Measurements from ENCODE around the gene GNAT1.

Gene GNAT1

DNA sequence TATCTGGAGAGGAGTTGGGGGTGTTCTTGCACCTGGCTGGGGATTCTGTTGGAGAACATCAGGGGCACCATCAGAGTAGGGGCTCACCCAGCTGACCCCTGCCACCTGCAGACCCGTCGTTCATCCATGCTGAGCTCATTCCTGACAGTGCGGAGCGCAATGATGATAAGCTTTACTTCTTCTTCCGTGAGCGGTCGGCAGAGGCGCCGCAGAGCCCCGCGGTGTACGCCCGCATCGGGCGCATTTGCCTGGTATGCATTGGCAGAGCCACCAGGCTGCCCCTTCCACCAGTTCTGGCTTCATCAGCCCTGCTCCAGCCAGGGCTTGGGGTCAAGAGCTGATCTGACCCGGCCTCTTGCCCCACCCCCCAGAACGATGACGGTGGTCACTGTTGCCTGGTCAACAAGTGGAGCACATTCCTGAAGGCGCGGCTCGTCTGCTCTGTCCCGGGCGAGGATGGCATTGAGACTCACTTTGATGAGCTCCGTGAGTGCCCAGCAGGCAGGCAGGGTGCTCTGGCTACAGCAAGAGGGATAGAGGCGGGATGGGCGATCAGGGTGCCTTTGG lies 8.8 kb upstream of the GNAT1 start:
- DNase-seq = no peak

DNA sequence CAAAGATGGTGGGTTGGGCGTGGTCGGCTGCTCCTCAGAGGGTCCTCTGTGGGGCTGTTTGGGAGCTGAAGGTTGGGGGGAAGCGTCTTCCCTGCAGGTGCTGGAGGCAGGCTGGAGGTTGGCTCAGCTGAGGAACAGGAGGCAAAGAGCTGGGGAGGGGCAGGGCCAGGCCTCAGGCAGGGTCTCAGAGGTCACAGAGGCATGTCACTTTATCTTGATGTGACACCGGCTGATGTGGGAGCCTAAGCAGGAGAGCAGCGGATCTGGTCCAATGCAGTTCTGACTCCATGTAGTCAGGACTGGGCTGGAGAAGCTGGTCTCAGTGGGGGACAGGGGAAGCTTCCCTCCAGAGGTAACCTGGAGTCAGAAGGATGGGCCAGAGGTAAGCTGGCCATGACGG lies 7.7 kb upstream of the GNAT1 start:
- DNase-seq = no peak

DNA sequence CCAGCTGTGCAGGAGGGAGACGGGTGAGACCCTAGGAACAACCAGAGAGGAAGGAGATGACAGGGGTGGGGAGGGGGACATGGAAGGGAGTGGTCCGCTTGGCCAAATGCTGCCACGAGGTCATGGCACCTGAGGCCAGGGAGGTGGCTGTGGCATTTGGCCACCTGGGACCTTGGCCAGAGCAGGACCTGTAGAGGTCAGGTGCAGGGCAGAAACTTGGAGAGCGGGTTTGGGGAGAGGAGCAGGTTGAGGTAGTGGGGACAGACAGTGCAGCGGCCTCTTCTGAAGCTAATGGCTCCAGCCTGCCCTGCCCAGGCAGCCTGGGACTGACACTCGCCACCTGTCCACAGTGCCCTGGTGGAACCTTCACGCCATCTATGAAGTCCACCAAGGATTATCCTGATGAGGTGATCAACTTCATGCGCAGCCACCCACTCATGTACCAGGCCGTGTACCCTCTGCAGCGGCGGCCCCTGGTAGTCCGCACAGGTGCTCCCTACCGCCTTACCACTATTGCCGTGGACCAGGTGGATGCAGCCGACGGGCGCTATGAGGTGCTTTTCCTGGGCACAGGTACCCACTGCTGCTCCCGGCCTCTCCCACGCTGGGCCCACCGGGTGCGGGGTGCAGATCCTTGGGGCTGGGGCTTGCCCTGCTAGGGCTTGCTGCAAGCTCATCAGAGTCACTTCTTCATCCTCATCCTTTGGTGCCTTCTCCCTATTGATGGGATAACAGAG lies 7.0 kb upstream of the GNAT1 start:
- no peak for DNase-seq

DNA sequence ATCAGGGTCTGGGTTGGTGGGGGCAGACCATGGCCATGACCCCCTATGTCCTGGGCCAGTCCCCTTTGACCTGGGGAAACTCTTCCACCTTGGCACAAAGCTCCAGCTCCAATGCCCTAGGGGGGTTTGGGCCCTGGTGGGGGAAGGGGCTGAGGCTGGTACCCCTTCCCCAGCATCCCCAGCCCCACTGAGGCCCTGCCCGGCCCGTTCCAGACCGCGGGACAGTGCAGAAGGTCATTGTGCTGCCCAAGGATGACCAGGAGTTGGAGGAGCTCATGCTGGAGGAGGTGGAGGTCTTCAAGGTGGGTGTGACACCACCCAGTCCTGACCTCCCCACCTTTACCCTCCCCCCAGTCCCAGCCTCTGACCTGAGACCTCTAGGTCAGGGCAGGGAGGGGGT lies 6.2 kb upstream of the GNAT1 start:
- DNase-seq = no peak

DNA sequence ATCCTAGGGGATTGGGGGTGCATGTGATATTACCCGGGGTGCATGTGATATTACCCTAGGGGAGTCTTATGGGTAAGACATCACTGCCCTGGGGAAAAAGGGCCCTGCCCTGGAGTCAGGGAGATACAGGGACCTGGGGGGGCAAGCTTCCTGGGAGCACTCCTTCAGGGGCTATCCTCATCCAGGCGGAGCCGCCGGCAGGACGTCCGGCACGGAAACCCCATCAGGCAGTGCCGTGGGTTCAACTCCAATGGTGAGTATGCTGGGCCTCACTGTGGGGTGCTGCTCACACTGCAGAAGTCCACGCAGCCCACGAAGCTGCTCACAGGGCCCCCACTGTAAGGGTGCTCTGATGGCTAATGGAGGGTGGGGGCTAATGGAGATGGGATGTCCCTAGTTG lies 5.3 kb upstream of the GNAT1 start:
- DNase-seq = no peak

DNA sequence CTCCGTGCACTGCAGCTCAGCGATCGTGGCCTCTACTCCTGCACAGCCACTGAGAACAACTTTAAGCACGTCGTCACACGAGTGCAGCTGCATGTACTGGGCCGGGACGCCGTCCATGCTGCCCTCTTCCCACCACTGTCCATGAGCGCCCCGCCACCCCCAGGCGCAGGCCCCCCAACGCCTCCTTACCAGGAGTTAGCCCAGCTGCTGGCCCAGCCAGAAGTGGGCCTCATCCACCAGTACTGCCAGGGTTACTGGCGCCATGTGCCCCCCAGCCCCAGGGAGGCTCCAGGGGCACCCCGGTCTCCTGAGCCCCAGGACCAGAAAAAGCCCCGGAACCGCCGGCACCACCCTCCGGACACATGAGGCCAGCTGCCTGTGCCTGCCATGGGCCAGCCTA lies 3.7 kb upstream of the GNAT1 start:
- DNase-seq = no peak

DNA sequence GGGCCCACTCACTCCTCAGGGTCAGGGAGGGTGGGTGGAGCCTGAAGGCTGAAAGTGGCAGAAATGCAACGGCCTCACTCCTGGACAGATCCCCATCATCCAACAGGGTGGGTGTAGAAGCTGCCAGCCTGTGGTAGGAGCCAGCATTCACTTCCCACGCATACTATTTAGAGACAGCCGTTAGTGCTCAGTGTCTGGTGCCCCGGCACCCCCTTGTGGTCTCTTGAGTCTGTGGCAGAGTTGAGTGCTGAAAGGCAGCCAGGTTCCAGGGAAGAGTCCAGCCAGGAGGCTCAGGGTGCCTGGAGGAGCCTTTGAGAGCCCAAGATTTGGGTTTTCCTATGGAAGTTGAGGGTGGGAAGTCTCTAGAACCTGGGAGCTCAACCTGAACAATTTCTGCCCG lies 2.1 kb upstream of the GNAT1 start:
- DNase-seq = peak; percentile 66 to 72

DNA sequence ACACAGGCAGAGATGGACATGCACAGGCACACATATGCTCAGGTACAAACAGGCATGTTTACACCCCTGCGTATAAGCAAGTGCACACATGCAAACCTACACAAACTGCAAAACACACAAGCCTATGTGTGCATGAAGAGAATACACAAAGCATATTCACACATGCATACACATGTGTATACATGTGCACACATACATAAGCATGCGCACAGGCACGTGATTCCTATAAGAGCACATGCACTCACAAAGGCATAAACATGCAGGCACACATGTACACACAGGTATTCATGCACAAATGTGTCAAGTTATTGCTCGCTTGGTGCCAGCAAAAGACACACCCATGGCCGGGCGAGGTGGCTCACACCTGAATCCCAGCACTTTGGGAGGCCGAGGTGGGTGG lies 1.4 kb upstream of the GNAT1 start:
- DNase-seq = no peak

DNA sequence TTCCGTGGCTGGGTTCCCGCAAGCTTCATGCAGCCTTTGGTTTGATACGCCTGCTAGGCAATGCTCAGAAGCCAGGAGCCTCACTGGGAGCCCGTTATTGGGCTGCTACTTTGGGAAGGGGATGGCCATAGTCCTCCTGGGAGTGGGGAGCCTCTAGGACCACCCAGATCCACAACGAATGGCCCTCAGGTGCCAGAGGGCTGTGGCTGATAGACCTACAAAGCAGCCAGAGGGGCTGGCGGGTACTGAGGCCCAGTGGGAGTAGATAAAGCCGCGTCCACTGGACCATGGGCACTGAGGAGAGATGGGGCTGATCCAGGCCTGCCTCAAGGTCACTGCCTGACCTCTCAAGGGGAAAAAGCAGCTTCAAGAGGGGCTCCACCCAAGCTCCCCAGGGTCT lies 714 bp downstream of the GNAT1 start:
- DNase-seq = no peak

DNA sequence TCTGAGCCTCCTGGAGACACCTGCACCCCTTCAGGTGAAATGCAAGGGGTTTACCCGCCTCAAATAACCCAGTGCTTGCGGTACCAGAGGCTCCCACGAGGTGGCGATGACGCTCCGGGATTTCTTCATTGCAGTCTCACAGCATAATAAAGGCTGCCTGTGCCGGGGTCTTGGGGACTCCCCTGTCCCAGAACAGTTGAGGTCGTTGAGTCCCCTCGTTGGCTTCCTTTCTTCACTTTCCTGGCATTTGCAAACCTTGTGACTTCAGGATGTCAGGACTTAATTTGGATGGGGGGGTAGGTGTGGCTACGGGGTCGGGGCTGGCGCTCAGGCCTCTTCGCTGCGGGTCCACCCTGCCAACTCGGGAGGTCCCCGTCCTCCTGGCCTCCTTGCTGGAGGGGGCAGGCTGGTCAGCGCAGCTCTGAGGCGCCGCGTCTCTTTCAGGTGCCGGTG lies 1.3 kb downstream of the GNAT1 start:
- DNase-seq = peak; percentile 22 to 30

DNA sequence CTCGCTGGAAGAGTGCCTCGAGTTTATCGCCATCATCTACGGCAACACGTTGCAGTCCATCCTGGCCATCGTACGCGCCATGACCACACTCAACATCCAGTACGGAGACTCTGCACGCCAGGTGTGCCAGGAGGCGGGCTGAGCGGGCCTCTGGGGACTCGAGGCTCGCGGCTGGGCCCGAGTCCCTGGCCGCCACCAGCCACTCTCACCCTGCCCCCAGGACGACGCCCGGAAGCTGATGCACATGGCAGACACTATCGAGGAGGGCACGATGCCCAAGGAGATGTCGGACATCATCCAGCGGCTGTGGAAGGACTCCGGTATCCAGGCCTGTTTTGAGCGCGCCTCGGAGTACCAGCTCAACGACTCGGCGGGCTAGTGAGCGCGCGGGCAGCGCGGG lies 1.9 kb downstream of the GNAT1 start:
- no peak for DNase-seq

DNA sequence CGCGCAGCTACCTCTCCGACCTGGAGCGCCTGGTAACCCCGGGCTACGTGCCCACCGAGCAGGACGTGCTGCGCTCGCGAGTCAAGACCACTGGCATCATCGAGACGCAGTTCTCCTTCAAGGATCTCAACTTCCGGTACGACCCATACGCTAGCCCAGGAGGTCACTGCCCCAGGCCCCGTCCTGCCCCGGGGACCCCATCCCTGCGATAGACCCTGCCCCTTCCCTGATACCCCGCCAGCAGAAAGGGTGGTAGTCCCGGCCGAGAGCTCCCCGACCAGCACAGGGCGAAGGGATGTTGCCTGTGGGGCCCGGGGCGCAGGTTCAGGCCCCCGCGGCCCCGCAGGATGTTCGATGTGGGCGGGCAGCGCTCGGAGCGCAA lies 2.3 kb downstream of the GNAT1 start:
- no peak for DNase-seq

DNA sequence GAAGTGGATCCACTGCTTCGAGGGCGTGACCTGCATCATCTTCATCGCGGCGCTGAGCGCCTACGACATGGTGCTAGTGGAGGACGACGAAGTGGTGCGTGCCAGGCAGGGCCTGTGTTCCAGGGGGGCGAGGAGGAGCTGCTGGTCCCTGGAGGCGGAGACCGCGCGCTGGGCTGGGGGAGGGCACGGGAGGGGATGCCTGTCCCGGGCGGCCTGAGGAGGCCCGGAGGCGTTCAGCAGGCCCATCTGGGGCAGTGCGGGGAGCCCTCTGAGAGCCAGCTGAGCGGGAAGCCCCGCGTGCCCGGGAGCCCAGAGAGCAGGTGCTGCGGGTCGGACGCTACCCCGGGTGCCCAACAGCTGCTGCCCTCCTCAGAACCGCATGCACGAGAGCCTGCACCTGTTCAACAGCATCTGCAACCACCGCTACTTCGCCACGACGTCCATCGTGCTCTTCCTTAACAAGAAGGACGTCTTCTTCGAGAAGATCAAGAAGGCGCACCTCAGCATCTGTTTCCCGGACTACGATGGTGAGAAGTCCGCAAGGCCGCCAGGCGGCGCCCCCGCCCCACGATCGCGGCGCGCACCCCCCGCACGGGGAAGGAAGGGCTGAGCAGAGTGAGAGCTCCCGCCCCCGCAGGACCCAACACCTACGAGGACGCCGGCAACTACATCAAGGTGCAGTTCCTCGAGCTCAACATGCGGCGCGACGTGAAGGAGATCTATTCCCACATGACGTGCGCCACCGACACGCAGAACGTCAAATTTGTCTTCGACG lies 2.9 kb downstream of the GNAT1 start:
- DNase-seq = peak; percentile 30 to 62

DNA sequence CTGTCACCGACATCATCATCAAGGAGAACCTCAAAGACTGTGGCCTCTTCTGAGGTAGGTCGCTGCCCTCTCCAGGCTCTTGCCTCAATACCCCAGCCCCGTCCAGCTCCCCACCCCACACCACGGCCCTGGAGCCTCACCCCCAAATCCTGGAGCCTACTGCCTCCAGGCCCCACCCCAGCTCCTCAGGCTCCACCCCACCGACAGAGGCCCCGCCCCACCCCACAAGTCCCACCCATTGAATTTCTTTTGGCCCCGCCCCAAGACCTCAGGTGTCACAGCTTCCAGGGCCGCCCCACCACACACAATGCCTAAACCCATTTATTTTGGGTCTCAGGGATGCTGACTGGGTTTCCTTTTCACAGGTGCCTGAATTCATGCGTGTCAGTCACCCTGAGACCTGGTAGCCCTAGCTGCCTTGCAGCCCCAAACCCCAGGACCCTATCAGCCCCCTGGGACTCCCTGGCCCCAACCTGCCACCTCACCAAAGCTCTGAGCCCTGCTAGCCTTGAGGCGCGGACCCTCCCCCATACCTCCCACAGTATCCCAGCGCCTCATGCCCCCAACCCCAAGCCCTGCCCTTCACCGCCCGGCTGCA lies 3.6 kb downstream of the GNAT1 start:
- peak in 1 of 2 experiments; percentile 28 for DNase-seq

DNA sequence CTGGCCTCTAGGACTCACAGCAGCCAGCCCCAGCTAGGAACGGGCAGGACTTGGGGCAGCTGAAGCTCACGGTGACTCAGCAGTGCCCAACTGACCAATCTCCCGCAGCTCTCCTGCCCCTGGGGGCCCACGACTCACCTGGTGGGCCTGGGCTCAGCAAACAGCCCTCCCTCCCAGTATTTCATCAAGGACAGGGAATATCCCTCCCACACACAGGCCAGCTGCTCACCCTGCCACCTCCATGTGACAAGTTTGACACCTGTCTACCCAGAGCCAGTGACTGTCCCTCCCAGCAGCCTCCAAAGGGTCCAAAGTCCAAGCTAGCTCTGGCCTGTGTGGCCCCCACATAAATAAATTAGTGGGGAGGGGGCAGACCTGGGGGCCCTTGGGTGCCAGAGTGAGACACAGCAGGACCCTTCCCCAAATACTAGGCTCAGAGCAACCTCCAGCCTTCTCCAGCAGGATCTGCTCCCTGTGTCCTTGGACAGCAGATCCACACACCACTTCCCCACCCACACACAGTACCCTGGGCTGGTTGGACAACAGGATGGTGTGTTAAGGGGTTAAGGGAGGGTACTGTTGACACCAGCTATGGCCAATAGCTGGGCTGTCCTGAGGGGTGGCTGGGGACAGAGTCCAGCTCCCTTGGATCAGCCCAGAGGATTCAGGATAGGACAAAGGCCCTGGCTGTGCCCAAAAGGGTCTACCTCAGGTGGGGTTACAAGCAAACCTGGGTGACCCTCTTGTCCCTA lies 4.3 kb downstream of the GNAT1 start:
- DNase-seq = peak; percentile 47 to 49

DNA sequence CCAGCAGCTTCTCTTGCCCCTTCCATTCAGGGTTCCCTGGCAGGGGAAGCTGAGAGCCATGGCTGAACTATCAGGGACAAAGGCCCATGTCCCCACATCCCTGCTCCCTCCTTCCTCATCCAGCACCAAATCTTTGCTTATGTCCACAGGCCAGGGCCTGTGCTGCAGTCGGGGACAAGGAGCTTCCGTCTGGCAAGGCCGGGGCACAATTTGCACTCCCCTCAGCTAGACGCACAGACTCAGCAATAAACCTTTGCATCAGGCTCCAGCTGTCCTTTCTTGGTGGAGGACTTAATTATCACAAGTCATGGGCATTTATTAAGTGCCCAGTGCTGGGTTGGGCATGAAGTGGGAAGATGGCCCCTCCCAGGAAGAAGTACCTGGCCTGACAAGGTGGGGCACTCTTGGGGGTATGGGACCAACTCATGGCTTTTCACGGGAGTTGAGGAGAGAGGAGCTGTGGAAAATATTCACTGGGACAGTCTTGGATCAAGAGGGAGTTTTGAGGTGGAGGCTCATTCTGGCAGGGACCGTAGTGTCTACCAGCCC lies 4.9 kb downstream of the GNAT1 start:
- no peak for DNase-seq

DNA sequence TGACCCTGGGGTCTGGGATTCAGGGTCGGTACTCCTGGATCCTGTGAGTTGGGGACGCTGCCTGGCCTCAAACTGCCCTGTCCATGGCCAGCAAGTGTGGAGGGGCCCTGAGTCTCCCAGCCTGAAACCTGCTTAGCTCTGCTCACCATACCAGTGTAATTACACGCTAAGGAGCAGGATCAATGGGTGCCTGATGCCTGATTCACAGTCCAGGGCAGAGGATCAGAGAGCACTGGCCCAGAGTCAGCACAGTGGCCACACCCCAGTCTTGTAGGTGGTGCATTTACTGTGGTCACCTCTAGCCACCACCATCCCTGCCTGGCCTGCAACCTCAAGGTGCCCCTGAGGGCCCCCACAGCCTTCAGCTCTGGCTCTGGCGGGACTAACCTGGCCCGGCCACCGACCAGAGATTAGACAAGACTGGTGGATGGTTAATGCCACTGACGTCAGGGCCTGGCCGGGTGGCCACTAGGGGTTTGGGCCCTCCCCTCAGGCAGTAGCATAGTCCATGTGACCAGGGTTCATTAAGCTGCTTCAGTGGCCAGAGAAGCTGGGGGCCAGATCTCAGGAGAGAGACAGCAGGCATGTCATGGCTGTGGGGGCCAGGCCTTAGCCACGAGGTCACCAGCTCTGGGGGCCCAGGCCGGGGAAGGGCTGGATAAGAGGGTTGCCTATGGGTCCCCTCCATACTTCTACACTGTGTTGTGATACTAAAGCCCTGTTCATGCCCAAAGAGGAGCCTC lies 10.3 kb downstream of the GNAT1 start:
- peak; percentile 31 to 40 for DNase-seq

DNA sequence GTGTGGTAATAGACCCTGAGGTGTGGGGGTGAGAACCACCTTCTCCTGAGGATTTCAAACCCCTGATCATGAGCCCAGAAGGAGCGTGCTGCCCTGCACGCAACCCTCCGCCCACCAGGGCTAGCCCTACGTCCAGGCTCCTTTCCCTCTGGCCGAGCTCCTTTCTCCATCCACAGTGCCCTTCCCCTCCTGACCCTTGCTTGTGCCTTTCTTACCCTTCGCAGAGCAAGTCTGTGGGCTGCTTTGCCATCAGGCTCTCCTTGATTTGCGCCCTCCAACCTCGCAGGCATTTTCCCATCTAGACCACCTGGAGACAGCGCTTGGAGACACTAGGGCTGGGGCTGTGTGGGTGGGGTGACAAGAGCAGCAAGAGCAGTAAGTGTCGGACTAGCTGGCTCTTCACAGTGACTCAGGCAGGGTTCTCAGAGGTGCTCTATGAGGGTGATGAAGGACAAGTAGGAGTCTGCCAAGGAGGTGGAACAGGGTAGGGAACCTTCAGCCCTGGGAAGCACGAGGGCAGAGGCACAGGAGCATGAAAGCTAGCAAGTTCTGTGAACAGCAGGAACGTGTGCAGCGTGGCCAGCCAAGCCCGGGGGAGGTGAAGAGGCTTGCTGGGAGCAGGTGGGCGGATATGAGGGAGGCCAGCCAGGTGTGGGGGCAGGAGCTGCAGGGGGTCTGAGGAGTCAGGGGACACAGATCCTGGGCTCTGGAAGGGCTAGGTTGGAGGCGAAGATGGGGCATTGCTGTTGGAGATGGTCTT lies 11.1 kb downstream of the GNAT1 start:
- peak; percentile 11 to 54 for DNase-seq

DNA sequence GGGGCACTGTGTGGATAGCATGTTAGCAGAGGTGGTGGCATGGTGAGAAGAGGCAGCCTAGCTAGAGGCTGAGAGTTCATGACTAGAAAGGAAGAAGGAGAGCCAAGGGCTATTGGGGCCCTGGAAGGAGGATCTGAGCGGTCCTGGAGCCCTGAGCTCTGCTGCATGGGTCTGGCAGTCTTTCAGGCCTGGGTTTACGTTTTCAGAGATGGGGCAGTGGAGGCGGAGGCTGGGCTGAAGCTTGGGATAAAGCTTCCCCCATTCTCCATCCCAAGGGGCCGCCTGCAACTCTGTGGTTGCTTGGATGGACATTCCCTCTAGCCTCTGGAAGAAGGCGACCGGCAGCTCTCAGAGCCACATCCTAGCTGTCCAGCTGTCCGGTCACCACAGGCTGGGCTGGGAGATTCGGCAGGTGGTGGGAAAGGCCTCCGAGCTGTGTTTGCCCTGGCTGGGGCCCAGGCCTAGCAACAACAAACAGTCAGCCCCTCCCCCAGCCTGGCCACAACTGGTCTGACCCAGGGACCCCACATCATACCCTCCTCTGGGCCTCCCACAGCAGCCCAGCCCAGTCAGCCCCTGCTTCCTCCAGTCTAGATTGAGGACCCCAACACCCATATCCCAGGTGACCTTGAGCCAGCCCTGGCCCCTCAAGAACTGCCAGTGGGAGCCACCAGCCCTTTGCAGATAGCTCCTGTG lies 11.9 kb downstream of the GNAT1 start:
- peak; percentile 60 to 74 for DNase-seq

Data from SHP77 (cell line).